CD1c-positive myeloid dendritic cell (primary cell): ENCODE measurements around the gene RALGPS2.

Experiments
- DNase-seq: peaks from one replicate; pipeline ENCODE4 v3.0.0-alpha.2; 2016; ENCODE audit errors: extremely low spot score

Gene RALGPS2

DNA sequence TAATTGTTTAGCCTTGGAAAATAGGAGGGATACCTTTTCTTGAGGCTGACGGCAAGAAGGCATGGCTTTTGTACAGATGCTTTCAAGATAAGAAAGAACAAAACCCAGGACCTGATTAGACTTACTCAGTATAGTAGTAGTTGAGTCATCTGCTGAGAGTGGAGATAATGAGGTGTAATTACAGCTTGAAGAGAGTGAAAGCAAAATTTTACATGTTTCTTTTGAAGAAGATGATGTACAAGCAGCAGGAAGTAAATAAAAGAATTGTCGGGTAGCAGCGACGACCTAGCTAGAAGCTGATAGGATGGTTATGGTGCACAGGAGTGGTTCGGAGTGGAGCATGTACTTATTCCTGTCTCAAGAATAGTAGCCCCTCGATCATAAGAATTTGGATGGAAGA is 139.3 kb downstream of the RALGPS2 start:
- DNase-seq = no peak

DNA sequence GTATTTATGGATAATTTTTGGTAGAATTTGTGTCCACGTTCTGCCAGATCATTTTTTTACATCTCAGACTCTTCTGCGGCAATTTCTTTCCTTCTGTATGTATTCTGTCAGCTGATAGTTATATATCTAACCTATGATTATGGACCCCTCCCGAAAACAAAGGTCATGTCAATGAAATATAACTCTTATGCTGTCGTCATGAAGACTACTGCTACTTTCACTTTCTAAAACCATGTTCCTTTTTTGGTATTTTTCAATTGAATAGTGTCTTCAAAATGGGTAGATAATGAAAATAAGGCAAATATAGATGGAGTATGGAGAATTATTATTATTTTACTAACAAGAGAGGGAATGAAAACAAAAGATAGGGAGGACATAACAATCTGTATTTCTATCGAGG is 142.6 kb downstream of the RALGPS2 start:
- no peak for DNase-seq

DNA sequence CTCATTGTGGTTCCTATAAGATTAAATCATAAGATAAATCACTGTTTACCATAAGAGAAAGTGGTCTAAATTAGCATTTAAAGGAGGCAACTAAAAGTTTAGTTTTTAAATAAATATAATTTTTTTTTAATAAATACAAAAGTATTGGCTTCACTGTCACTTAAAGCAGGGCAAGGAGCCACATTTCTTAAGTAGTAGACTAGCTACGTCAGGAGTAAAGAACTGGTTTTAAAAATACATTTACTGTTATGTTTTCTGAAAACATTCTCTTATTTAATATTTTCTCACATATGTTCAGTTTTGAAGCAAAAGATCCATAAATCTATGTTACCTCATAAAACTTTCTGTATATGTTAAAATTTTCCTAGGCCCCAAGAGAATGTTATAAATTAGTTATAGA is 143.7 kb downstream of the RALGPS2 start:
- DNase-seq = no peak

DNA sequence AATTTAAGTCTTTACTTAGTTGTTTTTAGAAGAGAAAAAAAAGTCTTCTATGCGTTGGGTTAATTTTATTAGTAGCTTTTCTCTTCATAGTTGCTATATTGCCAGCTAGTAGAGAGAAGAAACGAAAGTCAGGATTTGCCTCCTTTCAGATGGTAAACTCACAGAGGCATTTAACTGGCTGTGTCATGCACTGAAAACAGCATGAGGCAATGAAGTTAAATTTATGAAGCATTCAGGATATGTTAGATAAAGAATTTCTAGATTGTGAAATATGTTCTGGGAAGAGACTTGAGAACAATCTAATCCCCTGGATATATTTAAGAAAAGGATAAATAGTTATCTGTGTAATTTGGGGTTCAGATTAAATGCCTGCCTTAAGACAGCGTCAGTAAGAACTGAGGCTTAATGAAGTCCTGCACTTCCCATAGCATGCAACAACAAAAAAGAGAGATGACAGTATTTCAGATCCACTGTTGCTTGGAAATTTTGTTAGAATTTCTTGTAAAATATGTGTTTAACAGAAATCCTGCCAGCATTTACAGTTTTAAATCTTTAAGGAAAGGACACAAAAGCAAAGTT is 144.2 kb downstream of the RALGPS2 start:
- DNase-seq = no peak

DNA sequence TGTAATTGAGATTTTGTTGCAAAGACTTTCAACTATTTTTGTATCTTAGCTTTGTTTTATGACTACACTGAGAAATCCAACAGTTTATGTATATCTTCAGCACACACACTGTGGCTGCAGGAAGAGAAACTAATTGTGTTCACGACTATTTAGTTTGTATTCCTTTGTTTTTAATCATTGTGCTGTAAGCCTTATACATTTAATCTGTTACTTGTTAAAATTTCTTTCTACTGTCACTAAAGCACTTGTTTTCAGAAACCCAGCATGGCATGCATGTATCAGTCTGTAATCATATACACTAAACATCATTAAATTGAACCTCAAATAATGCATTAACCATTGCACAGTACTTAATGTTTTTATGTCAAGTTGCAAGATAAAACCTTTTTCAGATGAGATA is 145.2 kb downstream of the RALGPS2 start:
- no peak for DNase-seq

DNA sequence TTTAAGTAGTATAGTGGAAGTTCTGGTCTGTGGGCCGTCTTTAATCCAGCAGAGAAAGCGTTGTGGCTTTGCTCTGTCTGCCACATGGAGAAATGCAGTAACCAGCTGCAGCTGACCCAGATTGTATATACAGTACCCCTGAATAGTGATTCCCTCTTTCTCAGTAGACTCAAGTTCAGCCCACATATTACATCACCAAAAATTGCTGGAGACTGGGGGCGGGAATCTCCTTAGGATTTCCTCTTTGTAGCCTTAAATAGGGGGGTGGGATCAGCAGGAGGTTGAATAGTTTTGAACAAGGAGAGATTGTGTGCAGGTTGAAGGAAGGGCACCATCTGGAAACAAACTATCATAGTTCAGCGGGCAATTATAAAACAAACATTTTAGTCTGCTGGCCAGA is 145.9 kb downstream of the RALGPS2 start, which contains the start of gene ANGPTL1:
Gene ANGPTL1, minus strand, starts transcription at position 134 of the 400 bp plus-strand sequence. CDS start 5,301 bp downstream, outside the sequence.
- no peak for DNase-seq

DNA sequence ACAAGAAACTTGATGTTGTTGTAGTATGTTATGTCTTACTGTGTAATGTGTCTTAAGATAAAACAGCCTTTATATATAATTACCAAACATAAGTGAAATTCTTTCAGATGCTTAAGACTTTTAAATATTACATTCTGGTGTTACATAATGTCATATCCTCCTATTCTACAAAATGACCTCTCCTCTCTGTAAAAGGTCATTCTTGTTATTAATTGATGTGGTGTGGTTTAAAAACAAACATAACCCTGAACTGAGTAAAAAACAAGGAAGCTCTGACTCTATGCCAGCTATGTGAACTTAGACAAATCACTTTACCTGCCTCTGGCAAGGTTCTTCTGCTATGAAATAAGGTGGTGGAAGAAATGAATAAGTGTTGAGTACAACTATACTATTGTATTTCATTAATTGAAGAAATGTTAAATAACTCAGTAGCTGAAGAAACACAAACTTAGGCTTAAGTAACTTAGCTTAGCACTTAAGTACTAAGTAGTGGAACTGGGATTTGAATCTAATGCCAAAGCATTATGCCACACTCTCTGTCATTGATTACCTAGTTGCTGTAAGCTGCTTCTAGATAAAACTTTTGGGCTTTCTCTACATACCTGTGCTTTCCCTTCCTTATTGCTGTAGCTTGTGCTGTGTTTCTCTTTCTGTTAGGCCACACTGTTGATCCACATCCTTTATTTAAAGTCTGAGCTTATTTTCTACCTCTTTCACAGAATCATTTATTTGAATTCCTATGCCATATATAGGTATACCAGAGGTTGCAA is 146.7 kb downstream of the RALGPS2 start:
- DNase-seq = no peak

DNA sequence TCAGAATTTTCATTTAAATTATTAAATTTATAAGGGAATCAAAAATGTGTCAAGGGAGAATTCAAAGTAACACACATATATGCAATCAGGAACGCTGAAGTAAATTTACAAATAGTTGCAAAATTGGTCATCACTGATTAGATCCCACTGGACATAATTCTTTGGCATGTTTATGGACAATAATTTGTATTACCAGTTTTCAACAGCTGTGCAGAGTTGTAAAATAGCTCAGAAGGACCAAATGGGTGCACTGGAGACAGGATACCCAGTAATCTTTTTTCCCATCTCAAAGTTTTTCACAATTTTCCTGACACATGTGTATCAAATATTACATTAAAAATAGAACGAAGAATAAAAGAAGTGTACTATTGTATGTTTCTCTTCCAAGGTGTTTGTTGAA is 149.9 kb downstream of the RALGPS2 start:
- DNase-seq = no peak

DNA sequence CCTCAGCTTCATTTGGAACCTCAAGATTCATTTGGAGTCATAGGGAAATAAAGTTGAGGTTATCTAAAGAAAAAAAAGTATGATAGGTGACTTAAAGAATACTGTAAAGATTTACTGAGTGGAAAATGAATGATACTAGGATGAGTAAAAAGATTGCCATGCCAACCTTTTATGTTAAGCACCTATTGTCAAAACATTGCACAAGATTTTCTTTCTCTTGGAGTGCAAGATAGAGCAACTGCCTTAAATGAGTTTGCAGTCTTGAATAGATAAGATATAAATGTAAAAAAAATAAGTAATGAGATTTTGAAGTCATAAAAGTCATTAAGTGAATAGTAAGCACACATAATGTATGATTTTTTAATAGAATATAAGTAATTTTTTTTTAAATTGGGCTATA is 150.9 kb downstream of the RALGPS2 start:
- DNase-seq = no peak

DNA sequence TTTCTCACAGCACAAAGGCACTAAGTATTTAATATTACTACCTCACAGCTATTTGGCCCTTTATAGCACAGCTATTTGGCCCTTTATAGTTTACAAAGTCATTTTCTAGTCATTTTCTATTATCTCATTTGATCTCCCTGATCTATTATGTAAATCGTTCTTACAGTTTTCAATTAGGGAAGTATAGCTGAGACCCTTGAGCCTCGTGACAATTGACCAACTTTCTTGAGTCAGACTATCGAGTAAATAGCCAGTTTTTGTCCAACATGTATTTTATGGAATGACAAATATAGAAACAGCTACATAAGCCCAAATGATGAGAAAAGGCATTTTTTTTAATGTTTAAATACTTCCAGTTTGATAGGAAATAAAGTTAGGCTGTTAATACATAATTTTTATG is 152.9 kb downstream of the RALGPS2 start:
- DNase-seq = no peak

DNA sequence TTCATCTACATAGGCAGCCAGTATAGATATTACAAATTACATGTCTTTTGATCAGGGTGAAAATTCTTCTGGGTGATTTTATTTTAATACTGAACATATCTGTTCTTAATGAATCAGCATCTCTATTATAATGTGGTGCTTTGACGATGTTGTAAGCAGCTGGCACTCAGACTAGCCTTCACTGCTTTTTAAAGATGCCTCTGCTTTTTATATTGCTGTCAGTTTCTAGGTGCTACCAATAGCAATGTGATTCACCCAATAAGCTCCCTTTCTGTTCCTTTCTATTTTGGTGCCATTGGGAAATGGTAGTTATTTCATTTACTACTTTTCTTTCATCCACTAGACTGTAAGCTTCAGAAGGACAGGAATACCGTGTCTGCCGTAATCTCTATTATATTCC is 156.9 kb downstream of the RALGPS2 start:
- DNase-seq = no peak

DNA sequence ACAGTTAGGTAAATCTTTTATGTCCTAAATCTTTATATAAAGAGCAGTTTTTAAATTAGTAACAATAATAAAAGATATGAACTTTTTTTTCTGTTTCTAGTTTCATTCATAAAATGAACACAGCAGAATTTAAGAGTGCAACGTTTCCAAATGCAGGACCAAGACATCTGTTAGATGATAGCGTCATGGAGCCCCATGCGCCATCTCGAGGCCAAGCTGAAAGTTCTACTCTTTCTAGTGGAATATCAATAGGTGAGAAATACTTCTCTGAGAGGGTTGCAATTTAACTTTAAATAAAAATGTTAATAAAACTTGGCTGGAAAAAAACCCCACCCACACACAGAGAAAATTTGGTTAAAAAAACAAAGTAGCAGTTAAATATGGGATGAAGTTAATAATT is 160.8 kb downstream of the RALGPS2 start:
- no peak for DNase-seq

DNA sequence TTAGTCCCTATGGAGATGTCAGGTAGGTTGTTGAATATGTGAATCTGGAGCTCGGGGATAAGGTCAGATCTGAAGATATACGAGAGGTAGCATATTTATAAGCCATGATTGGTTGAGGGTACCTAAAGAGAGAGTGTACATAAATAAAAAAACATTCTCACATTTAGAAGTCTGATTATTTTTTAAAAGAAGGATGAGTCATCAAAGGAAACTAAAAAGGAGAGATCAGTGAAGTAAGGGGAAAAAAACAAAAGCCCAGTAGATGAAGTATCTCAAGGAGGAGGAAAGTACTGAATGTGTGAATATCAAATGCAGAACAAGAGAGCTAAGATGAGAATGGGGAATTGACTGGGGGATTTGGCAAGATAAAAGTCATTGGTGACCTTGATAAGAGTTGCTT is 161.5 kb downstream of the RALGPS2 start:
- no peak for DNase-seq

DNA sequence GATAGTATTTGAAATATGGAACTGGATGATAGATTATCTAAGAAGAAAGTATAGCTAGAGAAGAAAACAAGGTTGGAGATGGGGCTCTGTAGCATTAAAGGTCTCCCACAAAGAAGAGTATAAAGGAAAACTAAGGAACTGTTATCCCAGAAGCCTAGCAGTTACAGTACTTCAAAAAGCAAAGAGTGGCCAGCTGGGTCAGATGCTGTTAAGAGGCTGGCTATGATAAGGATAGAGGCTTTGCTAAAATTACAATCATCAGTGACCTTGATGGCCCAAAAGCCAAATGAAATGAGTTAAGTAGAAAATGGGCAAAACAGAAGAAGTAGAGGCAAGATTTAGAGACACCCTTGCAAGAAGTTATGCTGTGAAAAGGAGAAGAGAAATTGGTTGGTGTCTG is 170.9 kb downstream of the RALGPS2 start:
- DNase-seq = no peak

DNA sequence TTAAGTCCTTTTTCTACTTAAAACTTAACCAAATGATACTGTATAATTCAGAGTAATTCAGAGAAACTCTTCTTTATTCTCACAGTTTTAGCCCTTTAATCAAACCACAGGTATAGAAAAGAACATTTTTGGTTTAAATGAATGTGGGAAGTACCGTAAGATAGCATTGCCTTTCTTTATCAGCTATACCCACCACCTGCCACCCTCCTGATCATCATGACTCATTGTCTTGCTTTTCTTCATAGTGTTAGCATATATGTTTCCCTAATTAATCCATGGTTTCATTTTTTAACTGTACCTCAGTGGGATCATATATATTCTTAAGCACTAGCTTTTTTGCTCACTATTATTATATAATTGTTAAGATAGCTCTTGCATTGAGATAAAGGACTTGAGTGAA is 173.4 kb downstream of the RALGPS2 start:
- no peak for DNase-seq

DNA sequence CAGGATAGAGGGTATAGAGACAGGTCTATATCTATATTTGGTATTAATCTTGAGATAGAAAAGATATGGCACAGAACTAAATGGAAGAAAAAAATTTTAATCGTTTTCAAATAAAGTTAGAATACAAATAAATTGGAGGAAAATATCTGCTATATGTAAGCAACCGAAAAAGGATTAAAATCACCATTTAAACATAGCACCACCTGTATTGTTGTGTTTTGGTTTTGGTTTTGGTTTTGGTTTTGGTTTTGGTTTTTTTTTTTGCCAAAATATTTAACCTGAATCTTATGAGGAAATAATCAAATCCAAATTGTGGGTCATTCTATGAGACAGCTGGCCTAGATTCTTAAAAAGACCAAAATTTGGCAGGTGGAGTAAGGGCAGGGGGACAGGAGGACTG is 174.4 kb downstream of the RALGPS2 start:
- no peak for DNase-seq

DNA sequence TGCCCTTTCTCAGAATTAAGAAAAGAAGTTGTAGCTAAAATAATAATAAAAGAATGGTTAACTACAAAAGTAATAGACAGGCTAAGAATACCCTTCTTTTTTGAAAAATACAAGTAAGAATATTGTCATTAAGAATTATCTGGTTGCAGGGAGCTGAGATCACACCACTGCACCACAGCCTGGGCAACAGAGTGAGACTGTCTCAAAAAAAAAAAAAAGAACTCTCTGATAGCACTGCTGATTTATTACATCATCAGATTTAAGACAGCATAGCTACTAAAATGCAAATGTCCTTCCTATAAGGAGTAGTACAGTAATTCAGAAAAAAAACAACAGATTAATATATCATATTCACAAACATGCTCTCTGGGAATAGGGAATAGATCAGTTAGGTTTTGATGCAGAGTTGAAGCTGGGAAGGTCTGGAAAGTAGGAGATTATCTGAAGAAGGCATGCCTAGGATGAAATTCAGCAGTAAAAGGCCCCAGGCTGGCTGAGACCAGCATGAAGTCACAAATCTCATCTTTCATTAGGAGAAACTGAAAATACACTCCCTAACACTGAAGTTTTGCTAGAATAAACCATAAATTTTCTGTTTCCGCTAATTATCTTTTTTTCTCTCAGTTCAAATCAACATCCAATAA is 176.6 kb downstream of the RALGPS2 start:
- no peak for DNase-seq

DNA sequence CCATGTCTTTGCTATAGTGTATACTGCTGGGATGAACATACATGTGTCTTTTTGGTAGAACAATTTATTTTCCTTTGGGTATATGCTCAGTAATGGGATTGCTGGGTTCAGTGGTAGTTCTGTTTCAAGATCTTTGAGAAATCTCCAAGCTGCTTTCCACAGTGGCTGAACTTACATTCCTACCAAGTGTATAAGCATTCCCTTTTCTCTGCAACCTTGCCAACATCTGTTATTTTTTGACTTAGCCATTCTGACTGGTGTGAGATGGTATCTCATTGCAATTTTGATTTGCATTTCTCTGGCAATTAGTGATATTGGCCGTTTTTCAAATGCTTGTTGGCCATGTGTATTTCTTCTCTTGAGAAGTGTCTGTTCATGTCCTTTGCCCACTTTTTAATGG is 183.3 kb downstream of the RALGPS2 start:
- no peak for DNase-seq

DNA sequence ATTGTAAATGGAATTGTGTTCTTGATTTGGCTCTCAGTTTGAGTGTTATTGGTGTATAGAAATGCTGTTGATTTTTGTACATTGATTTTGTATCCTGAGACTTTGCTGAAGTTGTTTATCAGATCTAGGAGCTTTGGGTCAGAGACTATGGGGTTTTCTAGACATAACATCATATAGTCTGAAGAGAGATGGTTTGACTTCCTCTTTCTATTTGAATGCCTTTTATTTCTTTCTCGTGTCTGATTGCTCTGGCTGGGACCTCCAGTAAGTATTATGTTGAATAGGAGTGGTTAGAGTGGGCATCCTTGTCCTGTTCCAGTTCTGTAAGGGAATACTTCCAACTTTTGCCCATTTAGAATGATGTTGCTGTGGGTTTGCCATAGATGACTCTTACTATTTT is 185.0 kb downstream of the RALGPS2 start:
- DNase-seq = no peak

DNA sequence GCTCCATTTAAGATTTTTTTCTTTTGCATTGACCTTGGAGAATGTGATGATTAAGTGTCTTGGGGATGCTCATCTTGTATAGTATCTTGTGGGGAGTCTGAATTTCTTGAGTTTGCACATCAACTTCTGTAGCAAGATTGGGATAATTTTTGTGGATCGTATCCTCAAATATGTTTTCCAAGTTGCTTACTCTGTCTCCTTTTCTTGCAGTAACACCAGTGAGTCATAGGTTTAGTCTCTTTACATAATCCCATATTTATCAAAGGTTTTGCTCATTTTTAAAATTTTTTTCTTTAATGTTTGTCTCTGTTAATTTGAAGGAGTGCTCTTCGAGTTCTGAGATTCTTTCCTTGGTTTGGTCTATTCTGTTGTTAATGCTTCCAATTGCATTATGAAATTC is 187.6 kb downstream of the RALGPS2 start:
- no peak for DNase-seq

DNA sequence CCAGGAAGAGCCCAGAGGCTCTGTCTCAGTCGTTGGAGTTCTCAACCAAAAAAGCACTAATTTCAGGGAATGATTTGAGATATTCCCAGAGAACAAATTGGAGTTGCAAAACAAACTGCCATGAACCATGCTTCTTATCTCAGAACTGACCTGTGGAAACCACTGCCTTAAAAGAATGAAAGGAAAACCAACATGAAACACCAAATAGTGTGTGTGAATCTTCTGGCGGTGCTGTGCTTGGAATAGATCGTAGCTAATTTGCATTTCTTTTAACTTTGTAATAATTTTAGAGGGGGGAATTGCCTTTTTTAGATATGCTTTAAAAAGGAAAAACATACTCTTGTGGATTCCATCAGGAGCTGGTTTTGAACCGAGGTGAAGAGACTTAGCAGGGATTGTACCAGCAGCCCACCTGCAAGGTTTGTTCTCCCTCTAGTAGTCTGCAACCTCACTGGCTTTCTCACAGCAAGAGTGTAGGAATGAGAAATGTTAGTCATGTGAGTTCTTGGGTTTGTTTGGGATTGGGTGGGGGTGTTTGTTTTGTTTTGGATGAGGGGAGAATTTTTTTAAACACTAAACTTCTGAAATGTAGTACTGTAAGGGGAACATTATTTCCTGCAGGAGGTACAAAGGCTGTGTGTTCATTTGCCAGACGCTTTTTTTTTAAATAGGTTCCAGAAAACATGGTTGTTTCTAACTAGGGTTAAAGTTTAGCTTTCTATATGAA is 191.6 kb downstream of the RALGPS2 start:
- DNase-seq = no peak

DNA sequence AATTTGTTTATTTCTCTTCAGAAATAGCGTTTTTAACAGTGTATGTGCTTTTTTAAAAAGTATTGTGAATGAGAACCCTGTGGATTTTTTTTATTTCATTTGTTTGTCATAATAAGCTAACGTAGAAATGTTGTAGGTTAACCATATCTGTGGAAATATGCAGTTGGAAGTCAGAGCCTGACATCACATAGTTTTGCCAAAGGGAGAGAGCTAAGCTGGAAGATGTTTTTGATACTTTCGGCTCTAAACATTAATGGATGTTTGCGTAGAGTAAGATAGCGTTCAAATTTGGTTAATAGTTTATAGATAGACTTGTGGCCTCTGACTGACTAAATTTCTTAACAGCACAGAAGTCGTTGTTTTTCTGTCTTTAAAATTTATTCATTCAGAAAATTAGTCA is 193.3 kb downstream of the RALGPS2 start:
- no peak for DNase-seq

DNA sequence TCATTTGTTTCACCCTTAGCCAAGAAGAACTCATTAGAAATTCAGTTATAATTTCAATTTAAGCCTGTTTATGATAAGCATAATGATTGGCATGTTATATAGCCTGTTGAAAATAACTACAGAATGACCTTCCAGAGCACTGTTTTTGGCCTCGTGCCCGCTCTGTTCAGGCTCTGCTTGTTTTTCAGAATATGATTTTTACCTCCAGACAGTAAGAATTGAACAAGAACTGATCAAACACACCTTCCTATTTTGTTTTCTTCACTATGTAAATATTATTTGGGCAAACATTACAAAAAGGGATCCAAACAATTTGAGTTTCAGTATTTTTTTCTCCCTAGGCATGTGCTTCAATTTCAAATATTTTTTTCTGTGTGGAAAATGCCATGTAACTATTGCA is 193.9 kb downstream of the RALGPS2 start:
- no peak for DNase-seq
